ENCODE results near the gene FCSK.

DNA sequence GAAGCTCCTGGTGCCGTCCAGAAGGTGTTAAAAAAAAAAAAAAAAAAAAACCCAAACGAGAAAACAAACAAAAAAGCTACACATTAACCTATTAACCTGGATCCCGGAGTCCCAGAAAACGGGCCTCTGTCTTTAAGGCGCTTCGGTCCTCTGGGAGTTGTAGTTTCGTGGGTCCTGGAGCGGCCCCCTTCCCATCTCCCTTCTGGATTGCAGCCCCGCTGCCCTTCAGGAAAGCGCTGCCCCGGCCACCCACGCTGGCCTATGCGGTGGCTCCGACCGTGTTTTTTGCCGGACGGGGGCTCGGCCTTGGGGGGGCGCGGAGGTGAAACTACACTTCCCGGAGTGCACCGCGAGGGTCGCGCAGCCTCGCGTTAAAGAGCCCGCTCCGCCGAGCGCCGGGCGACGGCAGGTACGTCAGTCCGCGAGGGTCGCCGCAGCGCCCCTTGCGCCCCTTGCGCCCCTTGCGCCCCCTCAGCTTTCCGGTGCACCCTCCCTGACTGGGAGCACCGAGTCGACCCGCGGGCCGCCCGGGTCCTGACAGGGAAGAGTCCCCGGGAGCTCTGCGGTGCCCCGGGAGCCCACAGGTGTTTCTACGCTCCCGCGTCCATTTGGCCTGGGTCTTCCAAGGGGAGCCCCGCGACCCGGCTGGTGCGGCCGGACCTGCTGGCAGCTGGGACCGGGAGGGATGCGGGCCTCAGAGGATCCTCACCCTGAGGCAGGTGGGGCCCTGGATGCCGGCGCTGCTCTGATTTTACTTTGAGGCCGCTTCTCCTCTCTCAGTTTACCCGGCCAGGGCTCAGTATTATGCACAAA lies at the start of gene FCSK:
- TF ChIP-seq ZNF274 (IDR thresholded peaks at IDR 0.05; ENCODE audit: low read length) (no peak), ZNF274 (tag by site-specific recombination; IDR thresholded peaks at IDR 0.05; ENCODE audit: borderline replicate concordance) (no peak), ZNF830 (tag by site-specific recombination; IDR thresholded peaks at IDR 0.05; ENCODE audit: low read depth) (no peak)
- TF ChIP-seq, protein P1, sequence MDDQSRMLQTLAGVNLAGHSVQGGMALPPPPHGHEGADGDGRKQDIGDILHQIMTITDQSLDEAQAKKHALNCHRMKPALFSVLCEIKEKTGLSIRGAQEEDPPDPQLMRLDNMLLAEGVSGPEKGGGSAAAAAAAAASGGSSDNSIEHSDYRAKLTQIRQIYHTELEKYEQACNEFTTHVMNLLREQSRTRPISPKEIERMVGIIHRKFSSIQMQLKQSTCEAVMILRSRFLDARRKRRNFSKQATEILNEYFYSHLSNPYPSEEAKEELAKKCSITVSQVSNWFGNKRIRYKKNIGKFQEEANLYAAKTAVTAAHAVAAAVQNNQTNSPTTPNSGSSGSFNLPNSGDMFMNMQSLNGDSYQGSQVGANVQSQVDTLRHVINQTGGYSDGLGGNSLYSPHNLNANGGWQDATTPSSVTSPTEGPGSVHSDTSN (CRISPR knock-in tag; IDR thresholded peaks at IDR 0.05): no peak
- TF ChIP-seq, protein P2, sequence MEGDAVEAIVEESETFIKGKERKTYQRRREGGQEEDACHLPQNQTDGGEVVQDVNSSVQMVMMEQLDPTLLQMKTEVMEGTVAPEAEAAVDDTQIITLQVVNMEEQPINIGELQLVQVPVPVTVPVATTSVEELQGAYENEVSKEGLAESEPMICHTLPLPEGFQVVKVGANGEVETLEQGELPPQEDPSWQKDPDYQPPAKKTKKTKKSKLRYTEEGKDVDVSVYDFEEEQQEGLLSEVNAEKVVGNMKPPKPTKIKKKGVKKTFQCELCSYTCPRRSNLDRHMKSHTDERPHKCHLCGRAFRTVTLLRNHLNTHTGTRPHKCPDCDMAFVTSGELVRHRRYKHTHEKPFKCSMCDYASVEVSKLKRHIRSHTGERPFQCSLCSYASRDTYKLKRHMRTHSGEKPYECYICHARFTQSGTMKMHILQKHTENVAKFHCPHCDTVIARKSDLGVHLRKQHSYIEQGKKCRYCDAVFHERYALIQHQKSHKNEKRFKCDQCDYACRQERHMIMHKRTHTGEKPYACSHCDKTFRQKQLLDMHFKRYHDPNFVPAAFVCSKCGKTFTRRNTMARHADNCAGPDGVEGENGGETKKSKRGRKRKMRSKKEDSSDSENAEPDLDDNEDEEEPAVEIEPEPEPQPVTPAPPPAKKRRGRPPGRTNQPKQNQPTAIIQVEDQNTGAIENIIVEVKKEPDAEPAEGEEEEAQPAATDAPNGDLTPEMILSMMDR (tag by site-specific recombination; IDR thresholded peaks at IDR 0.05): peak; percentile 92

Measured in HEK293 (cell line).